ENCODE measurements around the gene REV1. TPM values are rescaled to one million over a fixed set of nuclear protein-coding genes. Genes with fewer than 3 reads are reported as not detected.
A peak's percentile ranks its signal among the peaks of the same experiment; 100 is the strongest.

REV1 gene
- total and polyA plus RNA-seq, 12 donors = 20.9 to 90.8 (median 46.6) TPM

DNA sequence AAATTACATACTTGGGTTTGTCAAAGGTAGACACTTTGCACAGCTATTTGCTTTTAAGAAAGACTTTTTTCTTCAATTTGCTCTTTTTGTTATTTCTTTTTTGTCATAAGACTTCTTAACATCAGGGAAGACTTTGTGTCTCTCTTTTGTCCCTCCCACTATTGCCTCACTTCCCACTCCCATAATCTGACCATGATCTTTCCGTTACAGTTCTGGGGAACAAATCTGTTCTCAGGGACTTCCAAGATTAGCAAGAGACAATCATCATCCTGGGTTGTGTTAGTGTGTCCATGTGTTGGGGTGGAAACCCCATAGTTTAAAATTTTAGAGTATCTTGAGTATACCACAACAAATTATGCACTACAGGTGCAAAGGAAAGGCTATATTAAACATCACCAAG is 75.3 kb downstream of the REV1 start:
- peaks cover 0 to 5% of the 10 kb centered on the region in 2 donors for H3K4me1 ChIP-seq (replicated peaks in 1 of 2)
- intact Hi-C loops (cut with DNase I) = no loop called here
- no peak for TF ChIP-seq POLR2A (IDR thresholded peaks at IDR 0.05)
- TF ChIP-seq, protein P1, sequence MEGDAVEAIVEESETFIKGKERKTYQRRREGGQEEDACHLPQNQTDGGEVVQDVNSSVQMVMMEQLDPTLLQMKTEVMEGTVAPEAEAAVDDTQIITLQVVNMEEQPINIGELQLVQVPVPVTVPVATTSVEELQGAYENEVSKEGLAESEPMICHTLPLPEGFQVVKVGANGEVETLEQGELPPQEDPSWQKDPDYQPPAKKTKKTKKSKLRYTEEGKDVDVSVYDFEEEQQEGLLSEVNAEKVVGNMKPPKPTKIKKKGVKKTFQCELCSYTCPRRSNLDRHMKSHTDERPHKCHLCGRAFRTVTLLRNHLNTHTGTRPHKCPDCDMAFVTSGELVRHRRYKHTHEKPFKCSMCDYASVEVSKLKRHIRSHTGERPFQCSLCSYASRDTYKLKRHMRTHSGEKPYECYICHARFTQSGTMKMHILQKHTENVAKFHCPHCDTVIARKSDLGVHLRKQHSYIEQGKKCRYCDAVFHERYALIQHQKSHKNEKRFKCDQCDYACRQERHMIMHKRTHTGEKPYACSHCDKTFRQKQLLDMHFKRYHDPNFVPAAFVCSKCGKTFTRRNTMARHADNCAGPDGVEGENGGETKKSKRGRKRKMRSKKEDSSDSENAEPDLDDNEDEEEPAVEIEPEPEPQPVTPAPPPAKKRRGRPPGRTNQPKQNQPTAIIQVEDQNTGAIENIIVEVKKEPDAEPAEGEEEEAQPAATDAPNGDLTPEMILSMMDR (IDR thresholded peaks at IDR 0.05) = no peak
- H3K27me3 ChIP-seq = no peaks in the 10 kb centered on the region
- peaks cover 0 to 54% of the 10 kb centered on the region in 2 donors for H3K36me3 ChIP-seq (replicated peaks in 1 of 2)
- H3K9me3 ChIP-seq (replicated peaks in 1 of 3) = no peaks in the 10 kb centered on the region
- WGBS, 4 donors = 40 to 58% (median 48%) methylated on average over 1 of the region's 1 CpG
- no peak overlapping the region for H3K27ac ChIP-seq
- DNase-seq = no peak
- no peak overlapping the region for H3K4me3 ChIP-seq

DNA sequence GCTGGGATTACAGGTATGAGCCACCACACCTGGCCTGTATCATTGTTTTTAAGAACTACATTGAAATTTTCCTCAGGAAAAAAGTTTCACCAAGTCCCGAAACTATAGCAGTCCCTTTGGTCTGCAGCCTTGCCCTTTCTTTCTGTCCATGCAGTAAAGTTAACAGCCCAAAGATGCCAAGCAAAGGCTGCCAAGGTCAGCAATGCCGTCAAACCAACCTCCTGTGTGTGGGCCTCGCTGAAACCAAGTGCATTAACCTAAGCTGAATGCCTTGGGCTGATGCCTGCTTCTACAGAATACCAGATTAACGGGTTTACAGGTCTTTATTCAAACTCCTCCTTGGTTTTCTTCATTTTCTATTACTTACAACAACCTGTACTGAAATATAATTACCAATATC is 79.5 kb downstream of the REV1 start:
- intact Hi-C loops (cut with DNase I) = no loop called here
- Histone ChIP-seq H3K27ac (peak overlapping the region in 3 of 5 donors; percentile 8 to 54 (median 14)), H3K27me3 (no peaks in the 10 kb centered on the region), H3K4me1 (replicated peaks in 1 of 2) (peaks cover 0 to 5% of the 10 kb centered on the region in 2 donors), H3K36me3 (replicated peaks in 1 of 2) (peaks cover 0 to 46% of the 10 kb centered on the region in 2 donors), H3K4me3 (no peak overlapping the region), H3K9me3 (replicated peaks in 1 of 3) (no peaks in the 10 kb centered on the region)
- TF ChIP-seq, protein P1 (IDR thresholded peaks at IDR 0.05) = no peak
- TF ChIP-seq POLR2A (IDR thresholded peaks at IDR 0.05) = no peak
- WGBS, 4 donors = 33 to 51% (median 44%) methylated on average over 4 of the region's 4 CpGs
- peak in 6 of 7 donors; percentile 33 to 72 (median 64) for DNase-seq

DNA sequence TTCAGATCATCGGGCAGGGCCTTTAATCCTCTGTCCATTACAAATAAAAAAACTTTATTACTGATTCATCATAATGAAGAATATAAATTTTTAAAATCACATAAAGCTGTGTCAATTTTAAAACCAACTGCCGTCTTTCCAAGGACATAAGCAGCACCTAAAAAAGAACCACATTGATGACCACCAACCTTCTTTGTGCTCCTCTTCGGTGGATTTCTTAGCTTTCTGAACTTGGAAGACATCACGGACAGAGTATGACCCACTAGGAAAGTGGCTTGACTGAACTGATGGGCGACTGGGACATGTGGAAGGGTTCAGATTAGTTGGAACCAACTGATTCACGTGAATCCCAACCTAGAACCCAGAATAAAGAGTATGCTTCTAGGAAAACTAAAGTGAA is 83.7 kb downstream of the REV1 start:
- 90 to 95% (median 93%) methylated on average over 6 of the region's 6 CpGs for WGBS, 4 donors
- Histone ChIP-seq H3K4me3 (no peak overlapping the region), H3K9me3 (replicated peaks in 1 of 3) (no peaks in the 10 kb centered on the region), H3K4me1 (replicated peaks in 1 of 2) (peaks cover 0 to 5% of the 10 kb centered on the region in 2 donors), H3K27me3 (no peaks in the 10 kb centered on the region), H3K36me3 (replicated peaks in 1 of 2) (peaks cover 0 to 68% of the 10 kb centered on the region in 2 donors), H3K27ac (no peak overlapping the region)
- TF ChIP-seq, protein P1 (IDR thresholded peaks at IDR 0.05) = no peak
- no peak for TF ChIP-seq POLR2A (IDR thresholded peaks at IDR 0.05)
- intact Hi-C loops (cut with DNase I) = no loop called here
- no peak for DNase-seq

DNA sequence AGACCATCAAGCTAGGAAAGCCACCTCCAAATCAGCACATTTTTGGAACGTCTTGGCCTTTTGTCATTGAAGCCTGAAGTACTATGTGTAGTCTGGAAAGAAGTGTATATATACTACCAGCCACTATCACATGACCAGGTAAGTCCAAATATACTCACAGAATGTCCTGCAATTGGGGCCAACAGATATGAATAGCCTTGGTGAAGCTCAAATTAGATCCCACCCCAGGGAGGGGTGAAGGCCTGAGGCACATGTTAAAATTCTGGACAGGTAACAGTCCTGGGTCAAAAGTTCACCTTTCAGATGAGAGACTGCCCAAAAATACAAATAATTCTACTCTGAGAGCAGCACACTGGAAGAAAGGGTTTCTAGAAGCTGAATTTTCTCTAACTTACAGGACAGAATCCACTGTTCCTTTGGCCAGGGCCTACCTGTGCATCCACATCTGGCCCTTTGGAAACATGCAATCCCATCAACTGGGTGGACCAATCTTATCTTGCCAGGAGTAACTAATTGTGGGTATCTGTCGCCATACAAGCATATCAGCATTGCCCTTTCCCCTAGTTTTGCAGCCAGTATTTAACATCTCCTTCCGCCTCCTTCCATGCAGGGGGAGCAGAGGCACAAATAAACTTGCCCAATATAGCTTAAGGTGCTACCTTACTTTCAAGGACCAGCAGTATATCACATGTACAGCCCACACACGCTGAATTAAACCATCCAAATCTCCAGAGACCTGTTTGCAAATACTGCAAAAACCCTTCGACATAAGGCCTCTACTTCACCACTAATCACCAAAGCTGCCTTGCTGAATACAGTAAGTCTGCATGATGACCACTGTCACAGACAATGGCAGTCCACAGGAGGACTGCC is 84.8 kb downstream of the REV1 start:
- Histone ChIP-seq H3K27me3 (no peaks in the 10 kb centered on the region), H3K4me3 (no peak overlapping the region), H3K9me3 (replicated peaks in 1 of 3) (no peaks in the 10 kb centered on the region), H3K4me1 (replicated peaks in 1 of 2) (no peaks in the 10 kb centered on the region), H3K36me3 (replicated peaks in 1 of 2) (peaks cover 0 to 69% of the 10 kb centered on the region in 2 donors), H3K27ac (no peak overlapping the region)
- DNase-seq = no peak
- WGBS, 4 donors = 84 to 93% (median 85%) methylated on average over 5 of the region's 5 CpGs
- intact Hi-C loops (cut with DNase I) = no loop called here
- no peak for TF ChIP-seq POLR2A (IDR thresholded peaks at IDR 0.05)
- TF ChIP-seq, protein P1 (IDR thresholded peaks at IDR 0.05) = no peak

All from adrenal gland (tissue), 12 donors.